Hepatocyte (in vitro differentiated cells): ENCODE results near the gene CNTN4. TPM values are rescaled to one million over a fixed set of nuclear protein-coding genes. Genes with fewer than 3 reads are reported as not detected.
A peak's percentile ranks its signal among the peaks of the same experiment; 100 is the strongest.

ENCODE experiments used
- DNase-seq: peaks from one replicate; pipeline ENCODE4 v3.0.0-alpha.2; 2016; ENCODE audit warnings: low spot score
- H2AFZ ChIP-seq: fragments of 200-600 bp; sonication (generic); 2 replicates; pipeline ENCODE4 v1.6.0; 2016; ENCODE audit warnings: antibody characterized with exemption, mild to moderate bottlenecking
- H3K27ac ChIP-seq: fragments of 200-600 bp; sonication (generic); 2 replicates; pipeline ENCODE4 v1.5.1; 2016; ENCODE audit warnings: mild to moderate bottlenecking
- H3K27me3 ChIP-seq: fragments of 200-600 bp; sonication (generic); 2 replicates; pipeline ENCODE4 v1.6.1; 2016
- H3K36me3 ChIP-seq: fragments of 200-600 bp; sonication (generic); replicated peaks from 2 replicates; pipeline ENCODE4 v1.5.1; 2016; ENCODE audit warnings: low read depth; ENCODE audit not compliant: insufficient read depth
- H3K4me1 ChIP-seq: fragments of 200-600 bp; sonication (generic); 2 replicates; pipeline ENCODE4 v1.5.1; 2016; ENCODE audit warnings: mild to moderate bottlenecking, moderate library complexity; ENCODE audit not compliant: insufficient read depth
- H3K4me2 ChIP-seq: fragments of 200-600 bp; sonication (generic); 2 replicates; pipeline ENCODE4 v1.6.0; 2016
- H3K4me3 ChIP-seq: fragments of 200-600 bp; sonication (generic); 2 replicates; pipeline ENCODE4 v1.5.1; 2016; ENCODE audit warnings: mild to moderate bottlenecking
- H3K79me2 ChIP-seq: fragments of 200-600 bp; sonication (generic); 2 replicates; pipeline ENCODE4 v1.6.0; 2017; ENCODE audit warnings: mild to moderate bottlenecking
- H3K9me2 ChIP-seq: fragments of 200-600 bp; sonication (generic); replicated peaks from 2 replicates; pipeline ENCODE4 v1.6.0; 2017; ENCODE audit warnings: mild to moderate bottlenecking; ENCODE audit not compliant: insufficient read depth
- H3K9me3 ChIP-seq: fragments of 200-600 bp; sonication (generic); 2 replicates; pipeline ENCODE4 v1.5.1; 2016; ENCODE audit warnings: low read depth, mild to moderate bottlenecking
- H4K20me1 ChIP-seq: fragments of 200-600 bp; sonication (generic); 2 replicates; pipeline ENCODE4 v1.6.0; 2016; ENCODE audit warnings: mild to moderate bottlenecking; ENCODE audit not compliant: insufficient read depth, poor library complexity, severe bottlenecking
- EZH2 ChIP-seq: fragments of 200-600 bp; sonication (generic); IDR thresholded peaks from 2 replicates; pipeline ENCODE4 v1.6.1; 2016; ENCODE audit warnings: antibody characterized with exemption, mild to moderate bottlenecking, borderline replicate concordance
- EZH2phosphoT487 ChIP-seq: fragments of 200-600 bp; sonication (generic); IDR thresholded peaks from one replicate; pipeline ENCODE4 v1.6.1; 2018; ENCODE audit warnings: antibody characterized with exemption, mild to moderate bottlenecking, low read depth, moderate library complexity; ENCODE audit not compliant: unreplicated experiment, severe bottlenecking
- WGBS: methylation state at CpG from one replicate; pipeline ENCODE4 v1.1.6; 2016; ENCODE audit warnings: low lambda C conversion rate; ENCODE audit errors: missing lambda C conversion rate; 5-methylcytosine and 5-hydroxymethylcytosine counted together
- polyA plus RNA-seq: library from polyadenylated mRNA; unstranded; fragments of >200 nt; fragmentation: Nextera tagmentation; extraction: Ambion mirVana; gene quantifications from 2 replicates; pipeline ENCODE4 v1.2.1, GENCODE V29; 2016
- total RNA-seq: library from RNA; depleted of rRNA; stranded (reverse); fragments of >200 nt; gene quantifications from 2 replicates; pipeline ENCODE4 v1.2.3, GENCODE V29; 2014
- TF ChIP-seq, protein P1 (sequence below): fragments of 200-600 bp; sonication (generic); IDR thresholded peaks from 2 replicates; pipeline ENCODE4 v1.5.1; 2016; ENCODE audit warnings: antibody characterized with exemption, mild to moderate bottlenecking; ENCODE audit not compliant: poor library complexity

The CNTN4 gene
- total and polyA plus RNA-seq, 2 experiments from 2014 or later: 17.6 to 30.3 TPM

GRCh38 chr3:2303566-2303965, 204.9 kb downstream of the CNTN4 start:
- no peak overlapping the region for H3K27ac ChIP-seq
- TF ChIP-seq, protein P1, sequence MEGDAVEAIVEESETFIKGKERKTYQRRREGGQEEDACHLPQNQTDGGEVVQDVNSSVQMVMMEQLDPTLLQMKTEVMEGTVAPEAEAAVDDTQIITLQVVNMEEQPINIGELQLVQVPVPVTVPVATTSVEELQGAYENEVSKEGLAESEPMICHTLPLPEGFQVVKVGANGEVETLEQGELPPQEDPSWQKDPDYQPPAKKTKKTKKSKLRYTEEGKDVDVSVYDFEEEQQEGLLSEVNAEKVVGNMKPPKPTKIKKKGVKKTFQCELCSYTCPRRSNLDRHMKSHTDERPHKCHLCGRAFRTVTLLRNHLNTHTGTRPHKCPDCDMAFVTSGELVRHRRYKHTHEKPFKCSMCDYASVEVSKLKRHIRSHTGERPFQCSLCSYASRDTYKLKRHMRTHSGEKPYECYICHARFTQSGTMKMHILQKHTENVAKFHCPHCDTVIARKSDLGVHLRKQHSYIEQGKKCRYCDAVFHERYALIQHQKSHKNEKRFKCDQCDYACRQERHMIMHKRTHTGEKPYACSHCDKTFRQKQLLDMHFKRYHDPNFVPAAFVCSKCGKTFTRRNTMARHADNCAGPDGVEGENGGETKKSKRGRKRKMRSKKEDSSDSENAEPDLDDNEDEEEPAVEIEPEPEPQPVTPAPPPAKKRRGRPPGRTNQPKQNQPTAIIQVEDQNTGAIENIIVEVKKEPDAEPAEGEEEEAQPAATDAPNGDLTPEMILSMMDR: no peak
- no peak for TF ChIP-seq EZH2phosphoT487
- TF ChIP-seq EZH2: no peak
- H3K9me2 ChIP-seq: no peaks in the 10 kb centered on the region
- H3K27me3 ChIP-seq: no peaks in the 10 kb centered on the region
- H2AFZ ChIP-seq: no peak overlapping the region
- no peaks in the 10 kb centered on the region for H3K79me2 ChIP-seq
- no peaks in the 10 kb centered on the region for H4K20me1 ChIP-seq
- 12% methylated on average over 6 of the region's 6 CpGs for WGBS
- no peaks in the 10 kb centered on the region for H3K9me3 ChIP-seq
- peak; percentile 76 for DNase-seq
- H3K4me2 ChIP-seq: no peak overlapping the region
- H3K36me3 ChIP-seq: no peaks in the 10 kb centered on the region
- H3K4me3 ChIP-seq: no peak overlapping the region
- H3K4me1 ChIP-seq: no peaks in the 10 kb centered on the region

DNA sequence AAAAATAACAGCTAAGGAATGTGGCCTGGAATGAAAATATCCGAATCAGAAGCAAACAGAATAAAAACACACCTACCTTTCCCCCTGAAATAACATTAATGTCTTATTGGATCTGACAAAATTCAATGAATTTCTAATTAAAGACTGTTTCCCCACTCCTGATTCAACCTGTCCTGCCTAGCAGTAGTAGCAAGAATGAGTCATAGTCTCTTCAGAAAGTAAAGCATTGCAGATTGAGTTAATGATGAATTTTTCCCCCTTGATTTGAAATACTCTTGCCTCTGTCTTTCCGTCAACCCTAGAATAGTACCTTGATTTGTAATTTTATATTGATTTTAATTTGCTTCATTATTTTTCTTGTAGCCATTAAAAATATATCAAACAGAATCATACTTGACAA, 212.4 kb downstream of the CNTN4 start:
- 93% methylated on average over 2 of the region's 2 CpGs for WGBS
- Histone ChIP-seq H3K9me2 (no peaks in the 10 kb centered on the region), H3K4me1 (no peaks in the 10 kb centered on the region), H2AFZ (no peak overlapping the region), H3K27ac (no peak overlapping the region), H3K79me2 (no peaks in the 10 kb centered on the region), H3K4me2 (no peak overlapping the region), H3K27me3 (no peaks in the 10 kb centered on the region), H3K36me3 (no peaks in the 10 kb centered on the region), H4K20me1 (no peaks in the 10 kb centered on the region), H3K4me3 (no peak overlapping the region), H3K9me3 (no peaks in the 10 kb centered on the region)
- no peak for TF ChIP-seq EZH2phosphoT487
- TF ChIP-seq, protein P1: no peak
- no peak for TF ChIP-seq EZH2
- no peak for DNase-seq

GRCh38 chr3:2317521-2317920, 218.9 kb downstream of the CNTN4 start:
- H3K79me2 ChIP-seq: no peaks in the 10 kb centered on the region
- H3K4me1 ChIP-seq: no peaks in the 10 kb centered on the region
- 73% methylated on average over 7 of the region's 7 CpGs for WGBS
- H3K4me3 ChIP-seq: no peak overlapping the region
- H2AFZ ChIP-seq: no peak overlapping the region
- H3K36me3 ChIP-seq: no peaks in the 10 kb centered on the region
- no peak overlapping the region for H3K4me2 ChIP-seq
- H3K9me2 ChIP-seq: no peaks in the 10 kb centered on the region
- TF ChIP-seq EZH2 (no peak), EZH2phosphoT487 (no peak)
- TF ChIP-seq, protein P1: no peak
- H3K27me3 ChIP-seq: no peaks in the 10 kb centered on the region
- no peak overlapping the region for H3K27ac ChIP-seq
- no peaks in the 10 kb centered on the region for H4K20me1 ChIP-seq
- no peaks in the 10 kb centered on the region for H3K9me3 ChIP-seq
- DNase-seq: no peak

- H3K4me3 ChIP-seq: no peak overlapping the region
- no peak overlapping the region for H3K27ac ChIP-seq
- no peaks in the 10 kb centered on the region for H3K4me1 ChIP-seq
- H4K20me1 ChIP-seq: no peaks in the 10 kb centered on the region
- no peaks in the 10 kb centered on the region for H3K36me3 ChIP-seq
- H3K79me2 ChIP-seq: no peaks in the 10 kb centered on the region
- H3K9me2 ChIP-seq: no peaks in the 10 kb centered on the region
- no peaks in the 10 kb centered on the region for H3K27me3 ChIP-seq
- 78% methylated on average over 3 of the region's 3 CpGs for WGBS
- DNase-seq: no peak
- H2AFZ ChIP-seq: no peak overlapping the region
- H3K4me2 ChIP-seq: no peak overlapping the region
- TF ChIP-seq EZH2 (no peak), EZH2phosphoT487 (no peak)
- TF ChIP-seq, protein P1: no peak
- H3K9me3 ChIP-seq: no peaks in the 10 kb centered on the region
These were observed 236.3 kb downstream of the CNTN4 start for GRCh38 chr3:2334921-2335320.
